Hematopoietic multipotent progenitor cell treated with erythropoietin and hydrocortisone succinate and interleukin-3 and kit ligand, for 15 days (in vitro differentiated cells): ENCODE measurements around the gene OR1S2.
"Not testable (repeated sequence)": the region's sequence is repeated elsewhere in the genome, so short reads cannot be mapped to it uniquely, and the experiment has no call there.

Experiments used
- DNase-seq: peaks from one replicate; pipeline ENCODE4 v3.0.0-alpha.2; 2015; ENCODE audit warnings: low spot score

Gene OR1S2

DNA sequence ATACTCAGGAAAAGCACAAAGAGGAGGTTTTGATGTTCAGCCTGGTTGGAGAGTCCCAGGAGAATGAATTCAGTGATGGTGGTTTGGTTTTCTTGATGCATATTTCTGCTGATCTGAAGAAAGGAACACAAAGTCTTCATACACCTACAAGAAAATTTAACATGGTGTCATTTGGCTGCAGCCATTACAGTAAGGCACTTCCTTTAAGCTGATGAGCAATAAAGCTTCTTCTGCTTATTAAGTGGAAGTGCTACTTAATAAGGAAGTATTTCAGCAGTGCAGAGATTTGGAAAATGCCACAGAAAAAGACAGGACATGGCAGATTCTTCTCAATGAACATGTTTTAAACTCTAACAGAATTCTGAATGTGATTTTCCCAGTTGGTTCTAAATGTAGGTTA, at the start of gene OR1S2:
Gene OR1S2 (minus strand): TSS at position 101 of the 400 bp plus-strand sequence. CDS start 0 bp downstream, at position 101.
- DNase-seq, result no peak

DNA sequence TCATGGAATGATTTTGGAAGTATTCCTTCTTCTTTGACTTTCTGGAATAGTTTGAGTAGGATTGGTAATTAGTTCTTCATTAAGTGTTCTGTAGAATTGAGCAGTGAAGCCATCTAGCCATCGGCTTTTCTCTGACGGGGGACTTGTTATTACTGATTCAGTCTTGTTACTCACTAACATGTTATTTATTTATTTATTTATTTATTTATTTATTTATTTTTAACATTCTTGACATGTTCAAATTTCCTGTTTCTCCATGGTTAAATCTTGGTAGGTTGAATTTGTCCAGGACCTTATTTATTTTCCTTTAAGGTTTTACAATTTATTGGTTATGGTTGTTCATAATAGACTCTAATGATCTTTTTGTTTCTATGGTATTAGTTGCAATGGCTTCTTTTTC, 40.0 kb upstream of the OR1S2 start:
- DNase-seq, result no peak

DNA sequence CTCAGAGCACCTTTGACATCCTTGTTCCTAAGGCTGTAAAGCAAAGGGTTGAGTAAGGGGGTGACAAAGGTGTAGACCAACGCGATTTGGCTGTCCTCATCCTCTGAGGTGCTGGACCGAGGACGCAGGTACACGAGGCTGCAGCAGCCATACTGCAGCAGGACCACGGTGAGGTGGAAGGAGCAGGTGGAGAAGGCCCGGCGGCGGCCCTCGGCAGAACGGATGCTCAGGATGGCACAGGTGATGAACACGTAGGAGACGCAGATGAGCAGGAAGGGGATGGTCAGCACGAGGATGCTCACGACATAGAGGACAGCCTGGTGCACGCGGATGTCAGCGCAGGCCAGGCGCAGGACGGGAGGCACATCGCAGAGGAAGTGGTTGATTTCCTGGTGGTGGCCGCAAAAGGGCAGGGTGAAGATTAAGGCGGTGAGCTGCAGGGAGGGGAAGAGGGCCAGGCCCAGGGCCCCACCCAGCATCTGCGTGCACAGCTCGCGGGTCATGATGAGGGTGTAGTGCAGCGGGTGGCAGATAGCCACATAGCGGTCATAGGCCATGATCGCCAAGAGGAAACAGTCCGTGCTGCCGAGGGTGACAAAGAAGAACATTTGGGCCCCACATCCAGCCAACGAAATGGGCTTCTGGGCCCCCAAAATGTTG, 24.1 kb upstream of the OR1S2 start:
- no peak for DNase-seq

- no peak for DNase-seq
Observed at GRCh38 chr11:58222721-58223120, 18.8 kb upstream of the OR1S2 start.

GRCh38 chr11:58216476-58216875, 12.5 kb upstream of the OR1S2 start:
- DNase-seq, result no peak

DNA sequence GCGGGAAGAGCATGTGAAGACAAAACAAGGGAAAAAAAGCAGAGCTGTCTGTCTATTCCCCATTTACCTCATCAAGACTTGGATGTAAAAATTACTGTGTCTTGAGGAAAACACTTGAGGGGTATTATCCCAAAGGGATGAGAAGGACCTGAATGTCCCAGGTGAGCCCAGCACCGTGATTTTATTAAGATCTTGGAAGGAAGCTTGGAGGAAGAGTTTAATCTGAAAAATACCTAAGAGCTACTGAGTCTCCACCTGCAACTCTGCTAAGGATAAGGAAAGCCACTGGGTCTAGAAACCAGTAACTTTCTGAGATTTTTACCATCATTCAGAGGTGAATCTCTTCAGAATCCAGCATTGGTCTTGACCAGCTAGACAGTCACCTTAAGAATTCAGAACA, 8.5 kb upstream of the OR1S2 start, which contains the start of gene OR1S1:
Gene OR1S1 (plus strand): TSS at position 301 of the 400 bp plus-strand sequence.
- DNase-seq, result not testable (repeated sequence)

DNA sequence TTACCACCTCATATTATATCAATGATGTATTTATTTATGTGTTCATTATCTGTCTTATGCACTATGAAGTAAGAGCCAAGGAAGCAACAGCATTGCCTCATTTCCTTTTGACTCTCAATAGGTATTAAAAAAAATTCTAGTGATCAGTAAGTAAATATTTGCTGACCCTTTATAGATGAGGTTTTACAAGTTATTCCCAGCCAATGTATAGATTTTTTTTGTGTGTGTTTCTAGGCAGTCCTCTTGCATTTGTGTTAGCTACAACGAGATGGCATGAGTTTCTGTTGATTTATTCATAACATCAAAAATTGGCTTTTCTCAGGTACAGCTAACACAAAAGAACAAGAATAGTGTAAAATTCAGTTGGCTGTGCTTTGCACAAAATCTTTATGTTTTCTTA, 4.7 kb downstream of the OR1S2 start:
- no peak for DNase-seq

- DNase-seq, result no peak
Observed at GRCh38 chr11:58195939-58196338, 8.0 kb downstream of the OR1S2 start.

GRCh38 chr11:58193391-58193790, 10.6 kb downstream of the OR1S2 start:
- DNase-seq, result no peak

- no peak for DNase-seq
Observed at GRCh38 chr11:58192229-58192628, 11.7 kb downstream of the OR1S2 start.

DNA sequence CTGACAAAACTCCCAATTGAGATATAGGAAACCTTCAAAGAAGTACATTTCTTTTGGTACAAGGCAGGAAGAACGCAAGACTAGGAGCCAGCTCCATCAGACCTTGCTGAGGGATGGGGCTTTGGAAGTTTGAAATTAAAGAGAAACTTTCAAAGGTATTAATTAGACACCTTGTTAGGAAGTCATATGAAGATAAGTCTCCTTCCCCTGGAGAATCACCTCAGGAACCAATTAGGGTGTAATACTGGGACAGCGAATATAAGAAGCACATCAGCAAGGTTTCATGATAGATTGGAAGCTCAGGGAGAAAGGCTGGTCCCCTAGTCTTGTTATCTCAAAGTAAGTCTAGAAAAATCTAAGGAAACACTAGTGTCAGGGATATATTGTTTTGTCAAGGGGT, 15.2 kb downstream of the OR1S2 start, which contains the start of gene OR9Q2:
Gene OR9Q2 (plus strand): TSS at position 301 of the 400 bp plus-strand sequence. CDS start 1,421 bp downstream, outside the sequence.
- DNase-seq, result no peak

GRCh38 chr11:58186938-58187337, 17.0 kb downstream of the OR1S2 start:
- DNase-seq, result no peak

GRCh38 chr11:58179648-58180047, 24.3 kb downstream of the OR1S2 start:
- peak; percentile 6 for DNase-seq

DNA sequence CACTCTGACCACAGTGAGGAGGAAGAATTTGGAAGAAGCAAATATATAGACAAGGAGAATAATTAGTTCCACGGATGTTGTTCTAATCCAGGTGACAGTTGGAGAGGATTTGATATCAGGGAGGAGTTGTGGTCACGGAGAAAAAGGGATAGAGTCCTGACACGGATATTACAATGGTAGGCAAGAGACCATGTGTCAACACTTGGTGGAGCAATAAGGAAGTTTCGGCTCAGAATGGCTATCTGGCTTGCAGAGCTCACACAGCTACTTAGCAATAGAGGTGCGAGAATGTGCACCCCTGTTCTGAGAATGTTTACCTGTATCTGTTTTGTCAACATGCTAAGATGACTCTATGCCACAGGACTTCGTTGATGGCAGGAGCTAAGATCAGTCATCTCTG, 25.5 kb downstream of the OR1S2 start:
- no peak for DNase-seq

DNA sequence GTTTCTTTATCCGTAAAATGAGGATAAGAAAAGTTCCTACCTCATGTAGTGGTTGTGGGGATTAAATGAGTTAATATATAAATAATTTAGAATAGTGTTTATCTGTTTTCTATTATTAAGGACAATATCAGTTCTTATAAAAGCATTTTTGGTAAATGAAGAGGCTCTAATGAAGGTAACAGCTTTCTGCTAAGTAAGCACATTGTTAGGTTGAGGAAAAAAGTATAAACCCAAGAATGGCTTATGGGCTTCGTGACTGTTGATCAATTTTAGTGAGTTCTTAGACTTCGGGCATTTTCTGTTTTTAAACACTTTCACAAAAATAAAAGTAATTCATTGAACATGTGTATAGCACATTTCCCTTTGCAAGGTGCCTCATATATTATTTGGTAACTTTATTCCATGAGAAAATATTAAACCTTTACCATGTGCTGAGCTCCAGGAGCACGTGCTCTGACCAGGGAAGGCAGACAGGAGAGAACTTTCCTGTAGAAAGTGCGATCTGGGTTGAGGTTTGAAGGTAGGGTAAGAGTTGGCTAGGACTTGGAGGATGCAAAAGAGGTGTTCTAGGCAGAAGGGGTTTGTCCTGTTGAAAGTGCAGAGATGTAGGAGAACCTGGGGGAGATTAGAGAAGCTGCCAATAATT, 26.4 kb downstream of the OR1S2 start:
- DNase-seq, result no peak

DNA sequence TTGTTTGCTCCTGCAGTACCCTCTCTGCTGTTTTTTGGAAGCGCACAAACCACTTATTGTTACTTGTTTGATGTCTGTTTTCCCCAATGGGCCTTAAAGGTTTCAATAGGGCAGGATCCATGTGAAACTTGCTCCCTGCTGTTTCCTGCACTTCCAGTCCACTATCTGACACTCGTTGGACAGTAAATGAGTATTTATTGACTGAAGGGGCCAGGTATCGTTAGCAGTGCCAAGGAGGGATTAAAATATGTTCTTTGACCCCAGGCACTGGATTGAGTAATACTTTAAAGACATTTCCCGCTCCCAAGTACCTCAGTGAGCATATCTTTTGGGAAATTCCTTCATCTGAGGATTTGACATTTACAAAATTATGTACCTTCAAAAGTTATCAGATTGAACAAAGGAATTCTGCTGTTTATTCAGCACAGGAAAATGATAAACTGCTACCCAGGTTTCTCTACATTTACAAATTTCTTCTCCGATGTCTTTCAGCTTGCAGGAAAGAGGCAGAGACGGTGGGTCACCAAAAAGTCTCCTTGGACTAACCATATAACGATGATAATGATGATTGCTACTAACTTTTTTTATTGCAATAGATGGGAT, 38.3 kb downstream of the OR1S2 start:
- no peak for DNase-seq

GRCh38 chr11:58164990-58165389, 39.0 kb downstream of the OR1S2 start:
- no peak for DNase-seq

DNA sequence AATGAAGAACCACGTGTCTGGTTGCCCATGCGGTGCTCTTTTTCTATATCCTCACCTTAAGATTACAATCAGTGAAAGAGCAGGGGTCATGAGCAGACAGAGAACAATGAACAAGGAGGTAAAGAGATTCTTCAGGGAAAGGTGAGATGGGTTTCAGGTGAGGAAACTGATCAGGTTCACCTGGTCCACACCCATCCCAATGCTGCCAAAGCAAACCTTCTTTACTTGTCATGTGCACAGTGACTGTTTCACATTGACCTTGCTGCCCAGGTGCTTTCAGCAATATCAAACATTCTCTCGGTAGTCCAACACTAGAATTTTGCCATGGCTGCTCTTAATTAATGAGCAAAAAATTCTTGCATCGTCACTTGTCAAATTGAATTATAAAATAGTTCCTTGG, 39.6 kb downstream of the OR1S2 start:
- DNase-seq, result no peak
